Measurements from ENCODE around the gene DDX6. TPM values are rescaled to one million over a fixed set of nuclear protein-coding genes. Genes with fewer than 3 reads are reported as not detected.

Gene DDX6
- total RNA-seq, 4 donors from 2014 or later: 92.9 to 113 (median 105) TPM

DNA sequence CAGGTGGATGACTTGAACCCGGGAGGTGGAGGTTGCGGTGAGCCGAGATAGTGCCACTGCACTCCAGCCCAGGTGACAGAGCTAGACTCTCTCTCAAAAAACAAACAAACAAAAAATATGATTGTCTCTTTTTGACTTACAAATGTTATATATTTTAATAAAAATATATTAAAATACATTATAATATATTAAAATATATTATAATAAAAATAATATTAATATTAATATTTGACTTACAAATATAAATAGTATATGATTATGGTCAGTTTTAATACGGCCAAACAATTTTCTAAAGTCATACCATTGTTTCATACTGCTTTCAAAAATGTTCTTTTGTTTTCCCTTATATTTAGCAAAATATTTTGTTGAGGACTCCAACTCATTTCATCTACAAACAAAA lies 27.2 kb upstream of the DDX6 start:
- Histone ChIP-seq H3K4me3 (no peak overlapping the region), H3K36me3 (no peaks in the 10 kb centered on the region), H3K27me3 (no peaks in the 10 kb centered on the region), H3K27ac (replicated peaks in 1 of 4) (no peak overlapping the region), H3K9me3 (no peaks in the 10 kb centered on the region), H3K4me1 (peaks cover 4 to 22% (median 19%) of the 10 kb centered on the region in 4 donors)
- no peak for DNase-seq (ENCODE audit: extremely low spot score)
- WGBS: 96% methylated on average over 4 of the region's 4 CpGs
- intact Hi-C loops (cut with DNase I): no loop called here
- TF ChIP-seq POLR2AphosphoS5 (IDR thresholded peaks at IDR 0.05) (no peak), POLR2A (IDR thresholded peaks at IDR 0.05; ENCODE audit: low read depth) (no peak), EP300 (IDR thresholded peaks at IDR 0.05) (no peak)
- TF ChIP-seq, protein P1, sequence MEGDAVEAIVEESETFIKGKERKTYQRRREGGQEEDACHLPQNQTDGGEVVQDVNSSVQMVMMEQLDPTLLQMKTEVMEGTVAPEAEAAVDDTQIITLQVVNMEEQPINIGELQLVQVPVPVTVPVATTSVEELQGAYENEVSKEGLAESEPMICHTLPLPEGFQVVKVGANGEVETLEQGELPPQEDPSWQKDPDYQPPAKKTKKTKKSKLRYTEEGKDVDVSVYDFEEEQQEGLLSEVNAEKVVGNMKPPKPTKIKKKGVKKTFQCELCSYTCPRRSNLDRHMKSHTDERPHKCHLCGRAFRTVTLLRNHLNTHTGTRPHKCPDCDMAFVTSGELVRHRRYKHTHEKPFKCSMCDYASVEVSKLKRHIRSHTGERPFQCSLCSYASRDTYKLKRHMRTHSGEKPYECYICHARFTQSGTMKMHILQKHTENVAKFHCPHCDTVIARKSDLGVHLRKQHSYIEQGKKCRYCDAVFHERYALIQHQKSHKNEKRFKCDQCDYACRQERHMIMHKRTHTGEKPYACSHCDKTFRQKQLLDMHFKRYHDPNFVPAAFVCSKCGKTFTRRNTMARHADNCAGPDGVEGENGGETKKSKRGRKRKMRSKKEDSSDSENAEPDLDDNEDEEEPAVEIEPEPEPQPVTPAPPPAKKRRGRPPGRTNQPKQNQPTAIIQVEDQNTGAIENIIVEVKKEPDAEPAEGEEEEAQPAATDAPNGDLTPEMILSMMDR (IDR thresholded peaks at IDR 0.05): no peak

DNA sequence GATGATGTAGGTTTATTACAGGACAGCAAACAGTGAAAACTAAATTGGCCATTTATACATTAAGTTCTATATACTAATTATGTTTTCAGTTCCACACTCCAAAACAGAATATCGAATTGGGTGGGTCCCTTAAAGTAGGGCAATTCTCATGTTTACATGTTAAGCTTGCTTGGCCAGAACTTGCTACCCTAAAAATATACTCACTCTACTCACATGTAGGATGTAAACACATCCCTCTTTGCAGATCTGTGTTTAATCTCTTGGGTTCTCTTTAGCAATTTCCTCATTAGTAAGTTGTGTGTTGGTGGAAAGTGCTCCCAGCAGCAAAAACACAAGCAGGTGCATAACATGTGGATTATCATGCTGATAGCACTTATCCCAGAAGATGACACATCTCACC lies 22.6 kb upstream of the DDX6 start:
- Histone ChIP-seq H3K36me3 (no peaks in the 10 kb centered on the region), H3K4me1 (no peaks in the 10 kb centered on the region), H3K27ac (replicated peaks in 1 of 4) (no peak overlapping the region), H3K4me3 (no peak overlapping the region), H3K27me3 (no peaks in the 10 kb centered on the region), H3K9me3 (no peaks in the 10 kb centered on the region)
- WGBS: 71% methylated on average over 1 of the region's 1 CpG
- intact Hi-C loops (cut with DNase I): no loop called here
- TF ChIP-seq, protein P1 (IDR thresholded peaks at IDR 0.05): no peak
- TF ChIP-seq POLR2AphosphoS5 (IDR thresholded peaks at IDR 0.05): no peak
- no peak for TF ChIP-seq POLR2A (IDR thresholded peaks at IDR 0.05; ENCODE audit: low read depth)
- TF ChIP-seq EP300 (IDR thresholded peaks at IDR 0.05): no peak
- DNase-seq (ENCODE audit: extremely low spot score): no peak

DNA sequence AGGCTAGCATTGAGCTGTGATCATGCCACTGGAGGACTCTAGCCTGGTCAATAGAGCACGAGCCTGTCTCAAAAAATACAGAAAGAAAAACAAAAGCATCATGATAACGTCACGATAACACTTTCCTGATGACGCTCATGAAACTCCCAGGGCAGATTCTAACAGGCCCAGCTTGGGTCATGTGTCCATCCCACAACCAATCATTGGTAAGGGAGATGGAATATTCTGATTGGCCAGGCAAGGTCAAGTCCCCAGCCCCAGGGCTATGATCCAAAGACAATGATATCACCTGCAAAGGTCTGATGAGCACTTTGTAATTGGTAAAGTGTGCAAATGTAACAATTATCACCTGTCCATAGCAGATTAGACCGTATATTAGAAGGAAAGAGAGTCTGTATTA lies 21.5 kb upstream of the DDX6 start:
- Histone ChIP-seq H3K4me3 (no peak overlapping the region), H3K9me3 (no peaks in the 10 kb centered on the region), H3K36me3 (no peaks in the 10 kb centered on the region), H3K4me1 (no peaks in the 10 kb centered on the region), H3K27ac (replicated peaks in 1 of 4) (no peak overlapping the region), H3K27me3 (no peaks in the 10 kb centered on the region)
- WGBS: 15% methylated on average over 3 of the region's 5 CpGs
- DNase-seq (ENCODE audit: extremely low spot score): no peak
- intact Hi-C loops (cut with DNase I): no loop called here
- TF ChIP-seq POLR2A (IDR thresholded peaks at IDR 0.05; ENCODE audit: low read depth): no peak
- TF ChIP-seq POLR2AphosphoS5 (IDR thresholded peaks at IDR 0.05): no peak
- TF ChIP-seq, protein P1 (IDR thresholded peaks at IDR 0.05): no peak

DNA sequence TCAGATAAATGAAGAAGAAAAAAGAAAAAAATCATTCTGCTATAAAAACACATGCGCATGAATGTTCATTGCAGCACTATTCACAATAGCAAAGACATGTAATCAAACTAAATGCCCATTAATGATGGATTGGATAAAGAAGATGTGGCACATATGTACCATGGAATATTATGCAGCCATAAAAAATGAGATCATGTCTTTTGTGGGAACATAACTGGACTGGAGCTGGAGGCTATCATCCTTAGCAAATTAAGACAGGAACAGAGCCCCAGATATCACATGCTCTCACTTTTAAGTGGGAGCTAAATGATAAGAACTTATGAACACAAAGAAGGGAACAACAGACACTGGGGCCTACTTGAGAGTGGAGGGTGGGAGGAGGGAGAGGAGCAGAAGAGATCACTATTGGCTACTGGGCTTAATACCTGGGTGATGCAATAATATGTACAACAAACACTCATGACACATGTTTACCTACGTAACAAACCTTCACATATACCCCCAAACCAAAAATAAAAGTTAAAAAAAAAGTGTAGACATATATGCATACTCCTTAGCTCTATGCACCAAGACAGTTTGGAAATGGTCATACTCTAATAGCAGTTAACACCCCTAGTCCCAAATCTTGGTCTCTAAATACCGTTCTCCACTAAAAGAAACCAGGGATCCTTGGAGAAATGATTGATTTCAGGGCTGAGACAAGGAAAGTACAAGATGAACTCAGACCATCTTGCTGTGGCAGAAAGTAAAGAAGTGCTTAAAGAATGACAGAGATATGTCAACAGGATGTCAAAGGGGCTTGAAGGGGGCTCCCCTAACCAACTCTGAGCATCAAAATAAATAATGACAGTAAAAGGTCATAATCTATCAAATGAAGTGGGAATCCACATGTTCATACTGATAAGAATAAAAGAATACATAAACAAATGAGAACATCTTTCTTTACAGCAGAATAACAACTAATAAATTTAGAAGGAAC lies 17.1 kb upstream of the DDX6 start:
- TF ChIP-seq POLR2A (IDR thresholded peaks at IDR 0.05; ENCODE audit: low read depth) (no peak), POLR2AphosphoS5 (IDR thresholded peaks at IDR 0.05) (no peak), EP300 (IDR thresholded peaks at IDR 0.05) (no peak)
- TF ChIP-seq, protein P1 (IDR thresholded peaks at IDR 0.05): no peak
- no peaks in the 10 kb centered on the region for H3K9me3 ChIP-seq
- H3K27ac ChIP-seq (replicated peaks in 1 of 4): no peak overlapping the region
- H3K27me3 ChIP-seq: no peaks in the 10 kb centered on the region
- intact Hi-C loops (cut with DNase I): no loop called here
- no peaks in the 10 kb centered on the region for H3K36me3 ChIP-seq
- H3K4me1 ChIP-seq: no peaks in the 10 kb centered on the region
- no peak for DNase-seq (ENCODE audit: extremely low spot score)
- H3K4me3 ChIP-seq: no peak overlapping the region
- 94% methylated on average over 3 of the region's 3 CpGs for WGBS

All from esophagus muscularis mucosa (tissue), 4 donors.